K562 (cell line): Measurements from ENCODE around the gene SNX33. TPM values are rescaled to one million over a fixed set of nuclear protein-coding genes. Genes with fewer than 3 reads are reported as not detected.
"Not testable (repeated sequence)": the region's sequence is repeated elsewhere in the genome, so short reads cannot be mapped to it uniquely, and the experiment has no call there.

Source experiments
- ATAC-seq: fragments of 200-7000 bp; cut with Tn5 transposase; 3 replicates; pipeline ENCODE4 v1.9.1; 2020; ENCODE audit warnings: moderate library complexity
- BruUV-seq: library from RNA; stranded (reverse); fragments of 400-500 nt; replicated peaks from 2 replicates; lab custom pipeline; 2021; lab: Mats Ljungman, UMichigan
- CTCF ChIA-PET: fragments of 300-600 bp; formaldehyde crosslinking; extraction: SDS; loops from one replicate; lab custom pipeline; 2021; ENCODE audit warnings: low intra/inter-chr PET ratio; lab: Yijun Ruan, JAX
- POLR2A ChIA-PET: fragments of 300-600, 350-650 bp; sonication (Branson Sonifier 250); formaldehyde crosslinking; extraction: SDS; loops from one replicate; lab custom pipeline; 2021; ENCODE audit warnings: antibody characterized with exemption, inconsistent platforms; lab: Yijun Ruan, JAX
- DNase-seq, 4 experiments: peaks; one replicate each; pipeline versions ENCODE4 v3.0.0 to v3.0.0-alpha.2; 2011 to 2018; ENCODE audit warnings: low spot score in 3 of 4, mixed read lengths in 3 of 4; ENCODE audit errors: extremely low read depth in 1 of 4
- FAIRE-seq: peaks from 2 replicates; lab custom pipeline; 2011; peaks lifted over from hg19 to GRCh38; lab: Jason Lieb, UNC
- H2AFZ ChIP-seq: 2 replicates; pipeline ENCODE4 v1.6.0; 2011; ENCODE audit warnings: low read depth, low read length, control low read depth, inconsistent platforms
- H3K27ac ChIP-seq: fragments of 200-600 bp; 3 replicates; pipeline ENCODE4 v1.8.0; 2011; ENCODE audit warnings: low read depth, mild to moderate bottlenecking, control low read depth, inconsistent platforms, low read length, moderate library complexity, mixed read lengths; ENCODE audit errors: extremely low read depth
- H3K27me3 ChIP-seq, 2 experiments: fragments of 300-600 bp in 1 of 2; 2 replicates in 1 of 2; 3 replicates in 1 of 2; pipeline versions ENCODE4 v1.6.0 to v1.8.0; 2011; ENCODE audit warnings: inconsistent platforms in 2 of 2, low read length in 2 of 2, mild to moderate bottlenecking in 1 of 2, mixed read lengths in 1 of 2, moderate library complexity in 1 of 2; ENCODE audit not compliant: control insufficient read depth in 2 of 2, insufficient read depth in 2 of 2
- H3K36me3 ChIP-seq: fragments of 300-600 bp; 3 replicates; pipeline ENCODE4 v1.8.0; 2011; ENCODE audit warnings: mild to moderate bottlenecking, low read length, inconsistent platforms; ENCODE audit not compliant: control insufficient read depth, insufficient read depth
- H3K4me1 ChIP-seq, 2 experiments: fragments of 200-600 bp in 1 of 2; replicated peaks in 1 of 2; 2 replicates in 1 of 2; 3 replicates in 1 of 2; pipeline versions ENCODE4 v1.5.1 to v1.8.0; 2011; ENCODE audit warnings: inconsistent platforms in 2 of 2, low read length in 2 of 2, mild to moderate bottlenecking in 1 of 2, mixed read lengths in 1 of 2, moderate library complexity in 1 of 2; ENCODE audit not compliant: control insufficient read depth in 2 of 2, insufficient read depth in 2 of 2
- H3K4me2 ChIP-seq: 2 replicates; pipeline ENCODE4 v1.6.1; 2011; ENCODE audit warnings: low read length, control low read depth, inconsistent platforms, mixed read lengths; ENCODE audit not compliant: insufficient read depth
- H3K4me3 ChIP-seq: fragments of 200-600 bp; sonication (generic), shearing (Covaris generic); 2 replicates; pipeline ENCODE4 v1.5.1; 2016; ENCODE audit warnings: control low read depth, inconsistent platforms
- H3K79me2 ChIP-seq: fragments of 200-600 bp; 3 replicates; pipeline ENCODE4 v1.8.0; 2011; ENCODE audit warnings: low read length, inconsistent platforms; ENCODE audit not compliant: control insufficient read depth, insufficient read depth
- H3K9ac ChIP-seq, 2 experiments: 2 replicates each; pipeline versions ENCODE4 v1.6.0 to v1.6.1; 2011; ENCODE audit warnings: low read depth in 2 of 2, low read length in 2 of 2, control low read depth in 1 of 2, inconsistent platforms in 1 of 2, mild to moderate bottlenecking in 1 of 2, mixed read lengths in 1 of 2; ENCODE audit not compliant: insufficient read depth in 1 of 2
- H3K9me1 ChIP-seq: one replicate; pipeline ENCODE4 v1.6.0; 2011; ENCODE audit warnings: inconsistent platforms, mild to moderate bottlenecking, low read length, moderate library complexity; ENCODE audit not compliant: control insufficient read depth, insufficient read depth
- H3K9me3 ChIP-seq: replicated peaks from 2 replicates; pipeline ENCODE4 v1.5.1; 2011; ENCODE audit warnings: low read depth, low read length, inconsistent platforms; ENCODE audit not compliant: control insufficient read depth, insufficient read depth
- H4K20me1 ChIP-seq: replicated peaks from 2 replicates; pipeline ENCODE4 v1.6.1; 2011; ENCODE audit warnings: low read length, inconsistent platforms, mixed read lengths; ENCODE audit not compliant: control insufficient read depth, insufficient read depth
- WGBS: fragments of 100-300 bp; shearing (Covaris generic); methylation state at CpG from one replicate; pipeline ENCODE4 v1.1.6; 2016; ENCODE audit warnings: low coverage, mixed read lengths; ENCODE audit not compliant: insufficient coverage; ENCODE audit errors: missing lambda C conversion rate; 5-methylcytosine and 5-hydroxymethylcytosine counted together
- in situ Hi-C: fragments of 300-500 bp; cut with MboI; formaldehyde crosslinking; loops from 4 replicates; pipeline ENCODE4 v1.15.0; 2018; ENCODE audit warnings: inconsistent platforms, mixed read lengths
- intact Hi-C: fragments of 100-400 bp; cut with micrococcal nuclease; formaldehyde crosslinking; loops from 2 replicates; pipeline ENCODE4 v1.14.2; 2022
- polyA plus RNA-seq, 8 experiments: library from polyadenylated mRNA; depleted of rRNA in 4 of 8; stranded (reverse) in 5 of 8; unstranded in 3 of 8; fragments of >200 nt; fragmentation: Nextera tagmentation in 2 of 8; fragmentation: Illumina TruSeq in 1 of 8; extraction: Ambion mirVana in 2 of 8; extraction: Trizol in 1 of 8; gene quantifications; 2 replicates each; pipeline versions ENCODE4 v1.2.1 to v1.2.3, GENCODE V29; 2011 to 2014; ENCODE audit warnings: inconsistent platforms in 1 of 8, missing spikeins in 1 of 8
- total RNA-seq, 7 experiments: library from RNA; depleted of rRNA in 6 of 7; stranded (reverse); fragments of >200 nt in 6 of 7; fragmentation: Illumina TruSeq in 2 of 7; extraction: Trizol in 2 of 7; gene quantifications; 2 replicates each; pipeline versions ENCODE4 v1.2.1 to v1.2.3, GENCODE V29; 2011 to 2021; ENCODE audit warnings: low replicate concordance in 1 of 7
- TF ChIP-seq, protein P1 (sequence below): sonication (generic); formaldehyde crosslinking; IDR thresholded peaks from 2 replicates; pipeline ENCODE4 v1.8.0; 2022; ENCODE audit warnings: missing genetic modification reagents, mild to moderate bottlenecking, moderate library complexity, borderline replicate concordance
- TF ChIP-seq, protein P2 (sequence below): fragments of 200-800 bp; sonication (Bioruptor generic); IDR thresholded peaks from 2 replicates; pipeline ENCODE4 v1.6.1; 2017; ENCODE audit warnings: missing genetic modification characterization, missing compliant biosample characterization

SNX33 gene
- total and polyA plus RNA-seq, 9 of the 15 experiments (the other 6 are each of a cell fraction or from before 2014, with no cell fraction given) = 1.4 to 14.1 (median 8.2) TPM

DNA sequence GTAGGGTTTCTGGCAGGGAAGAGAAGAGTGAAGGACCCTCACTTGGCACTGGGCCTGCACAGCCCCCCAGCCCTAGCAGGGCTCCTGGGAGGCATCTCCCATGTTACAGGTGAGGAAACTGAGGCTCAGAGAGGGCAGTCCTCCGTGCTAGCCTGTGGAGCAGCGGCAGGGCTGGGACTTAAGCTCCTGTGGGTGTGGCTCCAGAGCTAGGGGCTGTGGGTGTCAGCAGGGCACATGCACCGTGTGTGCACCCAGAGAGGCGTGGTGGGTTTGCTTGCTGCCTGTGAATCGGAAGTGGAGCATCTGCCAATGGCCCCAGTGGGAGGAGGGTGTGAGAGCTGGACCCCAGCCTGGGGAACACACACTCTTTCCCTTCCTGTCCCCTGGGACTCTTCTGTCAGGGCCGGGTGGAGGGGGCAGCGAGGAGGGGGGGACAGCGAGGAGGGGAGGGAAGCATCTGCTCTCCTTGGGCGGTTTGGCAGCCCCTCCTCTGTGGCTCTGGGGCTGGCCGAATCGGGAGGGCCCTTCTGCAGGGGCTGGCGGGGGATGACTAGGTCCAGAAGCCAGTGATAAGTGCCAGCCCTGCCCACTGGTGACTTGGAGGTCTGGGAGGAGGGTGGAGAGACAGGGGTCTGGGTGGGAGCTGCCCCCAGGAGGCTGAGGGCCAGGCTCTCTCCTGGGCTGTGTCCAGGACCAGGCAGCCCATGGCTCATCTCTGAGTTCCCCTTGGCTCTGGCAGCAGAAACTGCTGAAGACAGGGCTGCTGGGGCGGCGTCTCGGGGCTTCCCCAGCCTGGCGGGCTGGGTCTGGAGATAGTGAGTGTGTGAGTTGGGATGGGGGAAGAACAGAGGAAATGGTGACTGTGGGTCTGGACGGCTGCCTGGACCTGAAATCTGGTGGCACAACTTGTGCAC, 52.5 kb downstream of the SNX33 start:
- H4K20me1 ChIP-seq, H3K9me3 ChIP-seq, H2AFZ ChIP-seq, intact Hi-C loops, H3K4me2 ChIP-seq, H3K9me1 ChIP-seq, H3K27me3 ChIP-seq, H3K36me3 ChIP-seq, H3K4me3 ChIP-seq, BruUV-seq, CTCF ChIA-PET, H3K27ac ChIP-seq, H3K9ac ChIP-seq, H3K79me2 ChIP-seq, POLR2A ChIA-PET, in situ Hi-C loops: not testable (repeated sequence)
- peak in 1 of 4 experiments; percentile 40 for DNase-seq
- 21% methylated on average over 5 of the region's 17 CpGs for WGBS
- H3K4me1 ChIP-seq = peaks cover 3 to 29% of the 10 kb centered on the region in 2 experiments
- FAIRE-seq = peak; percentile 55
- TF ChIP-seq, protein P1, sequence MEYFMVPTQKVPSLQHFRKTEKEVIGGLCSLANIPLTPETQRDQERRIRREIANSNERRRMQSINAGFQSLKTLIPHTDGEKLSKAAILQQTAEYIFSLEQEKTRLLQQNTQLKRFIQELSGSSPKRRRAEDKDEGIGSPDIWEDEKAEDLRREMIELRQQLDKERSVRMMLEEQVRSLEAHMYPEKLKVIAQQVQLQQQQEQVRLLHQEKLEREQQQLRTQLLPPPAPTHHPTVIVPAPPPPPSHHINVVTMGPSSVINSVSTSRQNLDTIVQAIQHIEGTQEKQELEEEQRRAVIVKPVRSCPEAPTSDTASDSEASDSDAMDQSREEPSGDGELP (CRISPR knock-in tag) = peak; percentile 16; the same call in 1 of the 2 replicates
- TF ChIP-seq, protein P2, sequence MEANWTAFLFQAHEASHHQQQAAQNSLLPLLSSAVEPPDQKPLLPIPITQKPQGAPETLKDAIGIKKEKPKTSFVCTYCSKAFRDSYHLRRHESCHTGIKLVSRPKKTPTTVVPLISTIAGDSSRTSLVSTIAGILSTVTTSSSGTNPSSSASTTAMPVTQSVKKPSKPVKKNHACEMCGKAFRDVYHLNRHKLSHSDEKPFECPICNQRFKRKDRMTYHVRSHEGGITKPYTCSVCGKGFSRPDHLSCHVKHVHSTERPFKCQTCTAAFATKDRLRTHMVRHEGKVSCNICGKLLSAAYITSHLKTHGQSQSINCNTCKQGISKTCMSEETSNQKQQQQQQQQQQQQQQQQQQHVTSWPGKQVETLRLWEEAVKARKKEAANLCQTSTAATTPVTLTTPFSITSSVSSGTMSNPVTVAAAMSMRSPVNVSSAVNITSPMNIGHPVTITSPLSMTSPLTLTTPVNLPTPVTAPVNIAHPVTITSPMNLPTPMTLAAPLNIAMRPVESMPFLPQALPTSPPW (CRISPR knock-in tag) = peak; percentile 20; the same call in 1 of the 2 replicates
- ATAC-seq = peak; percentile 45

DNA sequence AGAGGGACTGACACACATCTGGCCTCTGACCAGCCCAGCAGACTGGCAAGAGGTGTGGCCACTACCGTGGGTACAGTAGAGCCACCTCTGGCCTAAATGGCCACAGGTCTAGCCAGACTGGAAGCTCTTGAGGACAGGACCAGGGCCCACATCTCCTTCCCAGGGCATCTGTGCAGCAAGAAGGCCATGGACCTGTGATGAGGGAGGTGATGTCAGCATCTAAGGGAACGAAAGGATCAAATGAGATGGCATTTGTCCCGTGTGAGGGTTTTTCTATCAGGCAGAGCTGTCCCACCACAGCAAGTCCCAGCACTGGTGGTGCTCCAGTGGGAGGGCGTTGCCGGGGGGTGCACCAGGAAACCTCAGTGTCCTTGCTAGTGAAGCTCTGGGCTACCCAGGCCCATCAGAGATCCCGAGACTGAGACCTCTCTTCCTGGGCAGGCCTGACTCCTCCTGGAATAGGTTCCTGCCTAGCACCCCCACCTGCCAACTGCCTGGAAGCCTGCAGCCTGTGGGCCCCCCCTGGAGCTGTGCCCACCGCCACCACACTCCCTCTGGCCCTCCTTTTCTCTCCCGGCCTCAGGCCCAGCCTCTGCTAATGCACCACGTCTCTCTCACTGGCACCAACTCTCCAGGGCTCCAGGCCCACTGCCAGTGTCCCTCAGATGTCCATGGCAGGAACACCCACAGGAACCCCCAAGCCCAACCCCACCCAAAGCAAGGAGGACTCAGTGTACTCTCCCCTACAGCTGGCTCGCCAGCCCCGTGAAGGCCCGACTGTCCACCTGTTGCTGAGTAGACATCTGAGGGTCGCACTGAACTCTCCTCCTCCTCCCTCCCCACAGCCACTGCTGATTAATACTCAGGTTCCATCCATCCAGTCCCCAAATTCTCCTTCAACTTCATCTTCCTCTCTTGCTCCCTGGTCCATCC, 53.6 kb downstream of the SNX33 start:
- H3K4me3 ChIP-seq, H3K27me3 ChIP-seq, CTCF ChIA-PET, intact Hi-C loops, H3K79me2 ChIP-seq, H3K36me3 ChIP-seq, H3K4me2 ChIP-seq, H3K9me1 ChIP-seq, in situ Hi-C loops, H3K9me3 ChIP-seq, H3K27ac ChIP-seq, H2AFZ ChIP-seq, DNase-seq, H3K9ac ChIP-seq, H4K20me1 ChIP-seq, POLR2A ChIA-PET, FAIRE-seq, ATAC-seq, BruUV-seq: not testable (repeated sequence)
- 47% methylated on average over 10 of the region's 13 CpGs for WGBS
- H3K4me1 ChIP-seq = peaks cover 0 to 25% of the 10 kb centered on the region in 2 experiments; a peak in 3 of 5 replicates
